Measurements from ENCODE around the gene CHID1. TPM values are rescaled to one million over a fixed set of nuclear protein-coding genes. Genes with fewer than 3 reads are reported as not detected.

CHID1 gene
- total and polyA plus RNA-seq, 9 of the 15 experiments (the other 6 are each of a cell fraction or from before 2014, with no cell fraction given): 15.1 to 108 (median 39.8) TPM

- no peak for TF ChIP-seq GTF3C2 (IDR thresholded peaks at IDR 0.05; ENCODE audit: borderline replicate concordance, extremely low read depth, insufficient read length)
- TF ChIP-seq, protein P1, sequence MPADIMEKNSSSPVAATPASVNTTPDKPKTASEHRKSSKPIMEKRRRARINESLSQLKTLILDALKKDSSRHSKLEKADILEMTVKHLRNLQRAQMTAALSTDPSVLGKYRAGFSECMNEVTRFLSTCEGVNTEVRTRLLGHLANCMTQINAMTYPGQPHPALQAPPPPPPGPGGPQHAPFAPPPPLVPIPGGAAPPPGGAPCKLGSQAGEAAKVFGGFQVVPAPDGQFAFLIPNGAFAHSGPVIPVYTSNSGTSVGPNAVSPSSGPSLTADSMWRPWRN (IDR thresholded peaks at IDR 0.05; ENCODE audit: low read depth): no peak
- TF ChIP-seq, protein P2, sequence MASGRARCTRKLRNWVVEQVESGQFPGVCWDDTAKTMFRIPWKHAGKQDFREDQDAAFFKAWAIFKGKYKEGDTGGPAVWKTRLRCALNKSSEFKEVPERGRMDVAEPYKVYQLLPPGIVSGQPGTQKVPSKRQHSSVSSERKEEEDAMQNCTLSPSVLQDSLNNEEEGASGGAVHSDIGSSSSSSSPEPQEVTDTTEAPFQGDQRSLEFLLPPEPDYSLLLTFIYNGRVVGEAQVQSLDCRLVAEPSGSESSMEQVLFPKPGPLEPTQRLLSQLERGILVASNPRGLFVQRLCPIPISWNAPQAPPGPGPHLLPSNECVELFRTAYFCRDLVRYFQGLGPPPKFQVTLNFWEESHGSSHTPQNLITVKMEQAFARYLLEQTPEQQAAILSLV (tag; IDR thresholded peaks at IDR 0.05): no peak
- no peak for TF ChIP-seq HDAC3 (IDR thresholded peaks at IDR 0.05; ENCODE audit: borderline replicate concordance, partially characterized antibody)
- no peak for TF ChIP-seq RBM17 (IDR thresholded peaks at IDR 0.05; ENCODE audit: borderline replicate concordance, low read depth, low read length)
- TF ChIP-seq, protein P3, sequence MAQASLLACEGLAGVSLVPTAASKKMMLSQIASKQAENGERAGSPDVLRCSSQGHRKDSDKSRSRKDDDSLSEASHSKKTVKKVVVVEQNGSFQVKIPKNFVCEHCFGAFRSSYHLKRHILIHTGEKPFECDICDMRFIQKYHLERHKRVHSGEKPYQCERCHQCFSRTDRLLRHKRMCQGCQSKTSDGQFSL (CRISPR knock-in tag; IDR thresholded peaks at IDR 0.05): no peak
- TF ChIP-seq, protein P3 (tag; IDR thresholded peaks at IDR 0.05): no peak
- peak; percentile 88 for TF ChIP-seq REST (IDR thresholded peaks at IDR 0.05; ENCODE audit: borderline replicate concordance)
- peak; percentile 76; the same call in 1 of the 2 replicates for TF ChIP-seq REST (CRISPR knock-in tag; IDR thresholded peaks at IDR 0.05; ENCODE audit: low read depth)
- TF ChIP-seq, protein P4, sequence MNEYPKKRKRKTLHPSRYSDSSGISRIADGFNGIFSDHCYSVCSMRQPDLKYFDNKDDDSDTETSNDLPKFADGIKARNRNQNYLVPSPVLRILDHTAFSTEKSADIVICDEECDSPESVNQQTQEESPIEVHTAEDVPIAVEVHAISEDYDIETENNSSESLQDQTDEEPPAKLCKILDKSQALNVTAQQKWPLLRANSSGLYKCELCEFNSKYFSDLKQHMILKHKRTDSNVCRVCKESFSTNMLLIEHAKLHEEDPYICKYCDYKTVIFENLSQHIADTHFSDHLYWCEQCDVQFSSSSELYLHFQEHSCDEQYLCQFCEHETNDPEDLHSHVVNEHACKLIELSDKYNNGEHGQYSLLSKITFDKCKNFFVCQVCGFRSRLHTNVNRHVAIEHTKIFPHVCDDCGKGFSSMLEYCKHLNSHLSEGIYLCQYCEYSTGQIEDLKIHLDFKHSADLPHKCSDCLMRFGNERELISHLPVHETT (CRISPR knock-in tag; conservative IDR thresholded peaks at IDR 0.05 in 1 of 2, IDR thresholded peaks at IDR 0.05 in 1 of 2): no peak
These were observed 2.3 kb downstream of the CHID1 start (continued) for GRCh38 chr11:908273-908672.
